Coronary artery (tissue), 2 donors: ENCODE data around the gene NFIX.
A peak's percentile ranks its signal among the peaks of the same experiment; 100 is the strongest.

ENCODE experiments used
- DNase-seq: peaks from one replicate; pipeline ENCODE4 v3.0.0-alpha.2; 2017; ENCODE audit warnings: low spot score
- H3K27ac ChIP-seq, 2 donors: fragments of 200-600 bp; sonication (generic); one replicate each; pipeline ENCODE4 v1.5.1; 2016 to 2019
- H3K4me3 ChIP-seq: fragments of 200-600 bp; sonication (generic); 2 replicates; pipeline ENCODE4 v1.5.1; 2016; ENCODE audit warnings: mild to moderate bottlenecking, moderate library complexity
- TF ChIP-seq, protein P1 (sequence below): fragments of 200-600 bp; sonication (generic); IDR thresholded peaks from one replicate; pipeline ENCODE4 v1.5.1; 2019; ENCODE audit warnings: antibody characterized with exemption

NFIX gene

DNA sequence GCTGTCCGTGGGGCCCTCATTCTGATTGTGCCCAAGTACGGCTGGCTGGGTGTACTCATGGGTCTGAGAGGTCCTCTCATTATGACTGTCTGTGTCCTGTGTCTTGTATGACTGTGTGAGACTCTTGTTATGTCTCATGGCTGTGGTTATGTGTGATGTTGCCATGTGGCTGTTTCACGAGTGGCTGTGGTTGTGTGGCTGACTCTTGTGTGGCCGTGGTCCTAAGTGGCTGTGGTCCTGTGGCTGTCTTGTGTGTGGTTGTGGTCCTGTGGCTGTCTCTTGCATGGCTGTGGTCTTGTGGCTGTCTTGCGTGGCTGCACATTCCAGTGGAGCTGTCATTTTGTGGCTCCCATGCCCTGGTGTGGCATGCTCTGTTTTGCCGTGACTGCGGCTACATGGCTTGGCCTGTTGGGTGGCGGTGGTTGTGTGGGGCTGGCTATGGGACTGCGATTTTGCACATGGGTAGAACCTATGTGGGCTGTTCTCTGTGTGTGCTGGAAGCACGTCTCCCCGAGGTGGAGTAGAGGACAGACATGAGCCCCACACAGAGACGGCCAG is 104.8 kb downstream of the NFIX start:
- DNase-seq, result no peak
- TF ChIP-seq, protein P1, sequence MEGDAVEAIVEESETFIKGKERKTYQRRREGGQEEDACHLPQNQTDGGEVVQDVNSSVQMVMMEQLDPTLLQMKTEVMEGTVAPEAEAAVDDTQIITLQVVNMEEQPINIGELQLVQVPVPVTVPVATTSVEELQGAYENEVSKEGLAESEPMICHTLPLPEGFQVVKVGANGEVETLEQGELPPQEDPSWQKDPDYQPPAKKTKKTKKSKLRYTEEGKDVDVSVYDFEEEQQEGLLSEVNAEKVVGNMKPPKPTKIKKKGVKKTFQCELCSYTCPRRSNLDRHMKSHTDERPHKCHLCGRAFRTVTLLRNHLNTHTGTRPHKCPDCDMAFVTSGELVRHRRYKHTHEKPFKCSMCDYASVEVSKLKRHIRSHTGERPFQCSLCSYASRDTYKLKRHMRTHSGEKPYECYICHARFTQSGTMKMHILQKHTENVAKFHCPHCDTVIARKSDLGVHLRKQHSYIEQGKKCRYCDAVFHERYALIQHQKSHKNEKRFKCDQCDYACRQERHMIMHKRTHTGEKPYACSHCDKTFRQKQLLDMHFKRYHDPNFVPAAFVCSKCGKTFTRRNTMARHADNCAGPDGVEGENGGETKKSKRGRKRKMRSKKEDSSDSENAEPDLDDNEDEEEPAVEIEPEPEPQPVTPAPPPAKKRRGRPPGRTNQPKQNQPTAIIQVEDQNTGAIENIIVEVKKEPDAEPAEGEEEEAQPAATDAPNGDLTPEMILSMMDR, result no peak
- peak overlapping the region; percentile 75 for H3K4me3 ChIP-seq
- H3K27ac ChIP-seq, result peak overlapping the region; percentile 33 to 95

GRCh38 chr19:13100841-13101589 is 105.7 kb downstream of the NFIX start:
- Histone ChIP-seq H3K27ac (peak overlapping the region; percentile 11 to 95), H3K4me3 (peak overlapping the region; percentile 69)
- DNase-seq, result no peak
- TF ChIP-seq, protein P1, result no peak

- peak overlapping the region; percentile 85 to 95 for H3K27ac ChIP-seq
Measured at GRCh38 chr19:13101590-13102415, 106.5 kb downstream of the NFIX start.

DNA sequence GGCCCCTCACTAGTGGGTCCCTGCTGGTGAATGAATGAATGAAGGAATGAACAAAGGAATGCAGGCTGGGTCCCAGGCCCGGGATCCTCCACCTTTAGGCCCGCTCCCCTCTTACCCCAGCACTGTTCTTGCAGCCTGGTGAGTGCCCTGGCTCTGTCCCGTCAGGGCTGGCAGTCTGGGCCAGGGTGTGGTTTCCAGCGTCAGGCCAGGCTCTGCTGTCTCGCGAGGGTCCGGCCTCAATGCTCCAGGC is 107.1 kb downstream of the NFIX start:
- TF ChIP-seq, protein P1, result no peak
- DNase-seq, result no peak
- H3K4me3 ChIP-seq, result peak overlapping the region; percentile 69
- H3K27ac ChIP-seq, result peak overlapping the region; percentile 85 to 95

More at GRCh38 chr19:13101590-13102415, 106.5 kb downstream of the NFIX start:
- peak overlapping the region; percentile 69 for H3K4me3 ChIP-seq
- TF ChIP-seq, protein P1, result no peak
- DNase-seq, result no peak

DNA sequence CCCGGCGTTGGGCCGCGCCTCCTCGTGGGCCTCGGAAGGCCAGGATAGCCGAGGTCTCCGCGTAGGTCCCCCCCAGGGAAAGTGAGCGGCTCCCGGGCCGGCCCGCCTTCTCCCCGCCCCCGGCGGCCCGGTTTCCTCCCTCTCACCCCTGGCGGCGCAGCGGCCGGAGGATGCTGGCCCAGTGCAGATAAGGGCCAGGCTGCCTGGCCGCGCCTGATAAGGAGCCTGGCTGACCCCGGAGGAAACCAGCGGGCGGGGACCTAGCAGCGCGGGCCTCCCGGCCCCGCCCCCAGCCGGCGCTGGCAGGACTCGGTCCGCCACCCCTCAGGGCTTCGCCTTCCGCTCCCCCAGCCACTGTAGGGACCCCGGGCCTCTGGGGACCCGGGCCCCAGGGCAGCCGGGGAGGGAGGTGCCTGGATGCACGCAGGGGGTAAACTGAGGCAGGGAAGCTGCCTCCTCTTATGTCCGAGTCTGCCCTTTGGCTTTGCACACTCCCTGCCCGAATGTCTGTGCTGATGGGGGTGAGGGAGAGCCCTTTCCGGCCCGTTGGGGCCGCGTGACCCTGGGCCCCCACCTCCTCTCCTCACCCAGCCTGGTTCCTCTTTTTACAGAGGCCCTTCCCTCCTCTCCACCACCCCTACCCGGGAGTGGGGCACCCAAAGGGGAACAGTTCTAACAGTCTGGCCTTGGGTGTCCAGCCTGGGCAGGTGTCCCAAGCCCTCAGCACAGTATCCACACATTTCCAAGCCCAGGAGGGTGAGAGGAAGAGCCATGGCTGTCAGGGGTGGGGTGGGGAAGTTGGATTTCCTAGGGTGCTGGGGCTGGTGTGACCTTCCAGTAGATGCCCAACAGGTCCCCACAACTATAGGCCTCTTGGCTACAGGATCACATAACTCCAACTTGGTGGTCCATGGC is 107.6 kb downstream of the NFIX start, which contains the start of gene LYL1:
LYL1 (minus strand) TSS at position 193 of the 915 bp plus-strand sequence. CDS start 1,687 bp downstream, outside the sequence.
- TF ChIP-seq, protein P1, result no peak
- H3K4me3 ChIP-seq, result peak within 1 kb of the TSS; percentile 69
- H3K27ac ChIP-seq, result peak within 1 kb of the TSS; percentile 85 to 95
- DNase-seq, result peak; percentile 89

- no peak for DNase-seq
- TF ChIP-seq, protein P1, result no peak
- peak overlapping the region; percentile 85 to 95 for H3K27ac ChIP-seq
- H3K4me3 ChIP-seq, result peak overlapping the region; percentile 69
Measured at GRCh38 chr19:13103581-13104359, 108.5 kb downstream of the NFIX start.
